Left hindlimb (tissue), 1 donor: ENCODE data around the gene TPRX1.
"Not testable (repeated sequence)": the region's sequence is repeated elsewhere in the genome, so short reads cannot be mapped to it uniquely, and the experiment has no call there.

Experiments used
- DNase-seq: peaks from one replicate; pipeline ENCODE4 v3.0.0-alpha.2; 2018

Gene TPRX1

GRCh38 chr19:47801270-47801669 lies 3.1 kb downstream of the TPRX1 start:
- no peak for DNase-seq

- DNase-seq, result no peak
These were observed 5.5 kb downstream of the TPRX1 start for GRCh38 chr19:47798904-47799266.

DNA sequence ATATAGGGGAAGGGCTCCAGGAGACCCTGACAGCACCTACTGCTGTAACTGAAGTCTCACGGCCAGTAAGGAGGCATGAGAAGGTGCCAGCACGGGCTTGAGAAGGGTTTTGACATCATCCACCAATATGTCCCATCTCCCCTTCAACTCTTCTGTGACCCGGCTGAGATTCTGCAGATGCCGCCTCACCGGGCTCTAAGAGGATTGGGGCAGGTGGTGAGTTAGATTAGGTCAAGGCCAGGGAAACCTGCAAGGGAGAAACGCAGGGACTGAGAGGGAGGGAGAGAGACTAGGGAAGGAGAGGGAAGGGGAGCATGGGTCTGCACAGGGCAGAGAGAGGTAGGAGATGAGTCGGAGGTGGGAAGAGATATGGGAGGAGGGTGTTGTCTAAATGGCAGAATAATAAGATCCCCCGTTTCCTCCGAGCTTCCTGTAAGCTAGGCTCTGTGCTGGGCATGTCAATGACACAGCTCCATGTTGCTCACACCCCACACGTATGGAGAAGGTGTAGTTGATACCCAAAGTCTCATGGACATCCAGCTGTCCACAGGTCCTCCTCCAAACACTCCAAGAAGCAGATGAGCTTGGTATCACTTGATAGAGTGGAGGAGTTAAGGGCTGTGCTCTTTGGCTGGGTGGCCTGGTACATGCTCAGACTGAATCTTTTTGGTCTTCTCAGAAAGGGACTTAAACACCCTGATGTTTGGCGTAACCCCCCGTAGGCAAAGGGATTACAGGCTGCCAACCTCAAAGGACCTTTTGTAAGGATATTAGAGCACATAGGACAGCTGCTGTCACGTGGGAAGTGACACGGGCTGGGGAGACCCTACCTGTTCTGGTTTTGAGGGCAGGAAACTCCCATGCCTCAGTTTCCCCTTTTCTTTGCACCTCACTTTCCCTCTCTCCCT lies 6.1 kb downstream of the TPRX1 start:
- no peak for DNase-seq

DNA sequence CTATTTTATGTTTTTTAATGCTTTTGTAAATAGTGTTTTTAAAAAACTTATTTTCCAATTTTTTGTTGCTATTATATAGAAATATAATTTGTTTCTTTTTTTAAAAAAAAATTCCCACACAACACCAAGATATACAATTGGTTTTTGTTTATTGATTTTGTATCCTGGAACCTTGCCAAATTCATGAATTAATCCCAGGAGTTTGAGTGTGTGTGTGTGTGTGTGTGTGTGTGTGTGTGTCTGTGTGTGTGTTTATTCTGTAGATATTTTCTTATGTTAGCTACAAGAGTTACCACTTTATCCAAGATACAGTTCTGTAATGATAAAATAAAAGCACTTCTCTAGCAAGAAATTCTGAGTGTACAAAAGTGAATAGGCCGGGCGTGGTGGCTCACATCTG lies 7.6 kb downstream of the TPRX1 start:
- no peak for DNase-seq

GRCh38 chr19:47794526-47794925 lies 9.8 kb downstream of the TPRX1 start:
- DNase-seq, result no peak

GRCh38 chr19:47792616-47793015 lies 11.7 kb downstream of the TPRX1 start:
- no peak for DNase-seq

DNA sequence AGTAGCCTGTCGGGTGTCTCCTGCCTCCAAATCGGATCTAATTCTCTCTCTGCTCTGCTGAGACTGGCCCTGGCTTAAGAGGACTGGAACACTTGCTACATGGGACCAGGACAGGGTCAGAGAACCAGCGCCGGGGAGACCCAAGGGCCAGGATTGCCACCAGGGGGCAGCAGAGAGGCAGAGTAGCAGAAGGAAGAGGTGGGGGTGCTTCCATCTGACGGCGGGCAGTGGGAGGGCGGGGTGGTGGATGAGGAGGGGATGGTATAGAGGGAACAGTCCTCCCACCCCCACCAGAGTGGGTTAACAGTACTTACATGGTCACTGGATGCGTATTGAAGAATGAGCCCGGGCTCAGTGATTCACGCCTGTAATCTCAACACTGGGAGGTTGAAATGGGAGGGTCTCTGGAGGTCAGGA lies 13.9 kb downstream of the TPRX1 start:
- DNase-seq, result peak; percentile 73

GRCh38 chr19:47789811-47790210 lies 14.5 kb downstream of the TPRX1 start:
- DNase-seq, result not testable (repeated sequence)

- DNase-seq, result not testable (repeated sequence)
These were observed 17.0 kb downstream of the TPRX1 start for GRCh38 chr19:47787307-47787706.

DNA sequence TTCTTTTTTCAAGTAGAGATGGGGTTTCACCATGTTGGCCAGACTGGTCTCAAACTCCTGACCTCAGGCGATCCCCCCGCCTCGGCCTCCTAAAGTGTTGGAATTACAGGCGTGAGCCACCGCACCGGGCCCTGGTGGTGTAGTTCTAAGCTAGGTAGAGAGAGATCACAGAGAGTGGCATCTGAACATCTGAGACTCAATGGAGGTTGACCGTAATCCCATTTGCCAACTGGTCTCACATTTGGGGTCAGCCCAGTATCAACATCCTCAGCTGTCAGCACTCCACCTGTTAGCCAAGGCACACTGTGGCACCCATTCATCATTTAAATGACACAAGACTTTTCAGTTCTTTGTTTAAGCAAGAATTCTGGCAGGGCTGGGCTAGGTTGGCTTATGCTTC lies 17.8 kb downstream of the TPRX1 start:
- DNase-seq, result no peak

GRCh38 chr19:47781590-47782262 lies 22.6 kb downstream of the TPRX1 start:
- no peak for DNase-seq

GRCh38 chr19:47780215-47780551 lies 24.2 kb downstream of the TPRX1 start:
- no peak for DNase-seq

DNA sequence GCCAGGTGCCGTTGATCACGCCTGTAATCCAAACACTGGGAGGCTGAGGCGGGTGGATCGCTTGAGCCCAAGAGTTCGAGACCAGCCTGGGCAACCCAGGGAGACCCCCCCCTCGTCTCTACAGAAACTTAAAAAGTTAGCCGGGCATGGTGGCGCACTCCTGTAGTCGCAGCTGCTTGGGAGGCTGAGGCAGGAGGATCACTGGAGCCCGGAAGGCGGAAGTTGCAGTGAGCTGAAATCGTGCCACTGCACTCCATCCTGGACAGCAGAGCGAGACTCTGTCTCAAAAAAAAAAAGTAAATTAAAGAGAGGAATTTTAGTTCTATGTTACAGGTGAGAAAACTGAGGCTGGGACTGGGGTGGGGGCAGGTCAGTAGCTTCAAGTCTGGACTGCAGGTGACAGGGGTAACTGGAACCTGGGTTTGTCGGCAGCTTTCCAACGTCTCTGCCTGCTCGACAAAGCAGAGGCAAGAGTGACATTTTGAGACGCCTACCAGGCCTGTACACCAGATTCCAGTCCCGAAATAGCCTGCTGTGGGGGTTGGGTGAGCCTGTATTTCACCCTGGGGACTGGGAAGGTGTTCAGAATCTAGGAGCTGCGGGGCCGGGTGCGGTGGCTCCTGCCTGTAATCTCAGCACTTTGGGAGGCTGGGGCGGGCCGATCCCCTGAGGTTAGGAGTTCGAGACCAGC lies 24.7 kb downstream of the TPRX1 start:
- no peak for DNase-seq

DNA sequence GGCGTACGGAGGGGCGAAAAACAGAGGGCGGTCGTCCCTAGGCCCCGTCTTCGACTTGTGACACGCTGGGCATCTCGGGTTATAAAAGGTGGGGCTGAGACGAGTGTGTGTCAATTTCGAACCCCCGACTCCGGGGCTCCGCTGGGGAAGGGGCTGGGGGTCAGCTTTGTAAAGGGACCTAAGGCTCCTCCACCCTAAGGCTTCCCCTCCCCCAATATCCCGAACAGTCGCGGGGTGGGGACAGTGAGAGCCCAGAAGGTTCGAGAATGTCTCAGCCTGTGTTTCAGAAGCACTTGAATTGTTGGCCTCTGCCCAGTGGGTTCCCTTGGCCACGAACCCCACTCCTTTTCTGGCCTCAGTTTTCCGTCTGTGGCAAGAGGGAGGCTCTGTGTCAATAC lies 25.4 kb downstream of the TPRX1 start:
- DNase-seq, result no peak

GRCh38 chr19:47778049-47778953 lies 26.1 kb downstream of the TPRX1 start, which contains the start of gene SELENOW:
Gene SELENOW, plus strand, starts transcription at chr19:47778703. Its CDS starts 83 bp downstream, at chr19:47778786.
- peak; percentile 84 for DNase-seq

DNA sequence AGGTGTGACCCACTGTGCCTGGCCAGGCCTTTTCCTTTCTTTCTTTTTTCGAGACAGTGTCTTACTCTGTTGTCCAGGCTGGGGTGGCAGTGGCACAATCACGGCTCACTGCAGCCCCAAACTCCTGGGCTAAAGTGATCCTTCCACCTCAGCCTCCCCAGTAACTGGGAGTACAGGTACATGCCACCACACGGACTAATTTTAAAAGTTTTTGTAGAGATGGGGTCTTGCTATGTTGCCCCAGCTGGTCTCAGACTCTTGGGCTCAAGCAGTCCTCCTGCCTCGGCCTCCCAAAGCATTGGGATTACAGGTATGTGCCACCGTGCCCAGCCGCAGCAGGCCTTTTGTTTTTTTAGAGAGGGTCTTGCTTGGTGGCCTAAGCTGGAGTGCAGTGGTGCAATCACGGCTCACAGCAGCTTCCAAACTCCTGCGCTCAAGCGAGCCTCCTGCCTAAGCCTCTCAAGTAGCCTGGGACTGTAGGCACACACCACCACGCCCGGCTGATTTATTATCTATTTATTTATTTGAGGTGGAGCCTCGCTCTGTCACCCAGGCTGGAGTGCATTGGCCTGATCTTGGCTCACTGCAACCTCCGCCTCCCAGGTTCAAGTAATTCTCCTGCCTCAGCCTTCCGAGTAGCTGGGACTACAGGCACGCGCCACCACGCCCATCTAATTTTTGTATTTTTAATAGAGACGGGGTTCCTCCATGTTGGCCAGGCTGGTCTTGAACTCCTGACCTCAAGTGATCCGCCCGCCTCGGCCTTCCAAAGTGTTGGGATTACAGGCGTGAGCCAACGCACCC lies 26.9 kb downstream of the TPRX1 start:
- DNase-seq, result not testable (repeated sequence)

DNA sequence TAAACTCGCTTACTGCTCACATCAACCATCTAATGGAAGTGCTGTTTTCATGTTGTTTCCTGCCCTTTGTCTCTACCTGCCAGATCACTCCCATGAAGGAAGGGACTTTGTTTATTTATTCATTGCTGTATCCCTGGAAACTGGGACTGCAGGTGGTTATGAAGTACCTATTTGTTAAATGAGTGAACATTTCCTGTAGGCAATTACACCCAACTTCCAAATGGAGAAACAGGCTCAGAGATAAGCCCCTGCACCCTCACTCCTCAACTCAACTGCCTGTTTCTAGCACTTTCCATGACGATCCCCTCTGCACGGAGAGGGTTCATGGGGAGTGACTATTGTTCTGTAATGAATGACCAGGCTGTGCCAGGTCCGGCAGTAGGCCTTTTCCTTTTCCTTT lies 27.8 kb downstream of the TPRX1 start:
- DNase-seq, result no peak

DNA sequence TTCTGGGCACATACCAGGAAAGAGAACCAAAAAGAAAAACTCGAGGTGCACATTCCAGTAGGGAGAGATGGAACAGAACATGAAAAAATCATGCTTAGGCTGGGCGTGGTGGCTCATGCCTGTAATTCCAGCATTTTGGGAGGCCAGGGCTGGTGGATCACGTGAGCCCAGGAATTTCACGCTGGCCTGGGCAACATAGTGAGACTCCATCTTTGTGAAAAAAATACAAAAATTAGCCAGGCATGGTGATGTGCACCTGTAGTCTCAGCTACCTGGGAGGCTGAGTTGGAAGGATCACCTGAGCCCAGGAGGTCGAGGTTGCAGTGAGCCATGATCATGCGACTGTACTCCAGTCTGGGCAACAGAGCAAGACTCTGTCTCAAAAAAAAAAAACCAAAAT lies 33.1 kb downstream of the TPRX1 start:
- DNase-seq, result not testable (repeated sequence)

DNA sequence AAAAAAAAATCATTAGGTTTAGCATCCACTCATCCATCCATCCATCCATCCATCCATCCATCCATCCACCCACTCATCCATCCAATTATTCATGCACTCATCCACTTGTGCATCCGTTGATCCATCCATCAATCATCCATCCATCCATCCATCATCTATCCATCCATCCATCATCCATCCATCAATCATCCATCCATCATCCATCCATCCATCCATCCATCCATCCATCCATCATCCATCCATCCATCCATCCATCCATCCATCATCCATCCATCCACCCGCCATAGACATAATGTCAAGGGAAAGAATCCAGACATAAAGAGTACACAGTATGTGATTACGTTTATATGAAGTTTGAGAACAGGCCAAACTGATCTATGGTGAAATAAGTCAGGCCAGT lies 34.8 kb downstream of the TPRX1 start:
- no peak for DNase-seq

GRCh38 chr19:47768604-47769003 lies 35.7 kb downstream of the TPRX1 start:
- DNase-seq, result no peak

- DNase-seq, result no peak
These were observed 37.0 kb downstream of the TPRX1 start for GRCh38 chr19:47767349-47767748.

DNA sequence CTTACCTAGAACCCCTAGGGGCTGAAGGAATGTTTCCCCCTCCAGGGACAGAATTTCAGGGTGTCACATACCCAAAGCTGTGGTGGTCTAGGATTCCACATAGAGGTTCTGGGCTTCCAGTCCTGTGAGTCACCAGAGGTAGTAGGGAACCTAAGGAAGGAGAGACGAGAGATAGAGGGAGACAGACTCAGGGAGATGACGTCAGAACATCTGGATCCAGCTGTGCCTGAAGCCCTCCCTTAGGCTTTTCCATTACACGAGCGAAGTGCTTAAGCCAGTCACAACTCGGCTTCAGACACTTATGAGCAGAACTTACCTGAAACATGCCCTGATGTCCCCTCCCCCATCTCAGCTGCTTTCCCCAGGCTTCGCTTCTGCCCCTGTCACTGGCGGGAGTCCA lies 37.7 kb downstream of the TPRX1 start:
- no peak for DNase-seq
